Endothelial cell of umbilical vein (primary cell): ENCODE measurements around the gene NLE1.

Source experiments
- MYC ChIP-seq: IDR thresholded peaks from one replicate; pipeline ENCODE4 v1.6.1; 2011; ENCODE audit warnings: mild to moderate bottlenecking, low read depth, low read length
- POLR2A ChIP-seq: IDR thresholded peaks from 2 replicates; pipeline ENCODE4 v1.6.1; 2012; ENCODE audit warnings: low read depth, mild to moderate bottlenecking, control low read depth, low read length
- POLR2AphosphoS5 ChIP-seq: IDR thresholded peaks from 2 replicates; pipeline ENCODE4 v1.6.1; 2012; ENCODE audit warnings: low read depth, mild to moderate bottlenecking, control low read depth, low read length, moderate library complexity; ENCODE audit not compliant: insufficient read depth
- TF ChIP-seq, protein P1 (sequence below), 2 donors: IDR thresholded peaks; 1 replicate in 1 of 2; 2 replicates in 1 of 2; pipeline ENCODE4 v1.5.1; 2011; ENCODE audit warnings: low read length in 2 of 2, mild to moderate bottlenecking in 2 of 2, moderate library complexity in 2 of 2, control low read depth in 1 of 2, inconsistent platforms in 1 of 2, low read depth in 1 of 2; ENCODE audit not compliant: insufficient read depth in 1 of 2; ENCODE audit errors: extremely low read depth in 1 of 2
- TF ChIP-seq, protein P2 (sequence below): IDR thresholded peaks from 2 replicates; pipeline ENCODE4 v1.6.1; 2011; ENCODE audit not compliant: insufficient read depth, insufficient read length

DNA sequence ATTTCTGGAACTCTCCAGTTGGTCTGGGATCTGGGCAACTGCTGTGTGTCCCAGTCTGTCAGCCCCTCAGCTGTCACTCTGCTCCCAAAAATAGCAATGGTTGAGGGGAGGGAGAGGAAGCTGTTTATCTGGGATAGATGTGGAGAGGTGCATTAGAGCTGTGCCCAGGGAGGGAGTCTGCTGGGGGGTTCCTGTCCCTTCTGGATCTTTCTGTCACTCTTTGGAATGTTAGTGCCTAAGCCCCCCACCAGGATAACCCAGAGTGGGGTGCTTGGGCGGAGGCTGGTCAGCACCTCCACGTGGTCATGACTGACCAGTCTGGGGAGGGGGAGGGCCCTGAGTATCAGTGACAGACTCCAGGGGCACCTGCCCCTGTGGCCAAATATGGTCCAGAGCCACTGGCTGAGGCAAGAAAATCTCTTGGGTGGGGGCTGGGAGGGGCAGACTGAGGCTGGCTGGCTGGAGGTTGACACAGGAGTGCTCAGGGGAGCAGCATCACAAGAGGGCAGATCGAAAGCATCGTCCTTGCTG is 5.3 kb upstream of the NLE1 start, which contains the start of gene UNC45B:
- TF ChIP-seq, protein P1, sequence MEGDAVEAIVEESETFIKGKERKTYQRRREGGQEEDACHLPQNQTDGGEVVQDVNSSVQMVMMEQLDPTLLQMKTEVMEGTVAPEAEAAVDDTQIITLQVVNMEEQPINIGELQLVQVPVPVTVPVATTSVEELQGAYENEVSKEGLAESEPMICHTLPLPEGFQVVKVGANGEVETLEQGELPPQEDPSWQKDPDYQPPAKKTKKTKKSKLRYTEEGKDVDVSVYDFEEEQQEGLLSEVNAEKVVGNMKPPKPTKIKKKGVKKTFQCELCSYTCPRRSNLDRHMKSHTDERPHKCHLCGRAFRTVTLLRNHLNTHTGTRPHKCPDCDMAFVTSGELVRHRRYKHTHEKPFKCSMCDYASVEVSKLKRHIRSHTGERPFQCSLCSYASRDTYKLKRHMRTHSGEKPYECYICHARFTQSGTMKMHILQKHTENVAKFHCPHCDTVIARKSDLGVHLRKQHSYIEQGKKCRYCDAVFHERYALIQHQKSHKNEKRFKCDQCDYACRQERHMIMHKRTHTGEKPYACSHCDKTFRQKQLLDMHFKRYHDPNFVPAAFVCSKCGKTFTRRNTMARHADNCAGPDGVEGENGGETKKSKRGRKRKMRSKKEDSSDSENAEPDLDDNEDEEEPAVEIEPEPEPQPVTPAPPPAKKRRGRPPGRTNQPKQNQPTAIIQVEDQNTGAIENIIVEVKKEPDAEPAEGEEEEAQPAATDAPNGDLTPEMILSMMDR (IDR thresholded peaks at IDR 0.05; ENCODE audit: extremely low read depth in 1 of 2, insufficient read depth in 1 of 2, low read depth in 1 of 2, low read length in 2 of 2) = no peak
- TF ChIP-seq POLR2AphosphoS5 (no peak), POLR2A (no peak), MYC (no peak)
- TF ChIP-seq, protein P2, sequence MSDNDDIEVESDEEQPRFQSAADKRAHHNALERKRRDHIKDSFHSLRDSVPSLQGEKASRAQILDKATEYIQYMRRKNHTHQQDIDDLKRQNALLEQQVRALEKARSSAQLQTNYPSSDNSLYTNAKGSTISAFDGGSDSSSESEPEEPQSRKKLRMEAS = no peak
